ENCODE measurements around the gene SCCPDH. TPM values are rescaled to one million over a fixed set of nuclear protein-coding genes. Genes with fewer than 3 reads are reported as not detected.

Gene SCCPDH
- total and polyA plus RNA-seq, 2 of the 13 experiments (the other 11 are each of a cell fraction or from before 2014, with no cell fraction given), result 36.7 to 62.3 TPM

GRCh38 chr1:246803883-246804282 is 79.7 kb downstream of the SCCPDH start:
- in situ Hi-C loops (cut with HindIII; ENCODE audit: extremely low pct_ligation_motif_present, low pct_unique_long_range_greater_than_20kb) (no loop called here), intact Hi-C loops (cut with micrococcal nuclease; ENCODE audit: unreplicated experiment) (no loop called here)
- Histone ChIP-seq H4K20me1 (ENCODE audit: insufficient read depth, low read length) (no peaks in the 10 kb centered on the region; the same call in 1 of the 2 replicates), H3K36me3 (replicated peaks in 1 of 2; ENCODE audit: control insufficient read depth in 1 of 2, insufficient read depth in 2 of 2, low read length in 2 of 2) (no peaks in the 10 kb centered on the region), H3K4me1 (ENCODE audit: insufficient read depth, low read length) (peaks cover 49% of the 10 kb centered on the region), H3K9ac (ENCODE audit: insufficient read depth, low read depth, low read length) (no peak overlapping the region), H3K27ac (ENCODE audit: extremely low read length, insufficient read depth, low read length) (no peak overlapping the region), H2AFZ (ENCODE audit: low read length) (no peak overlapping the region), H3K79me2 (ENCODE audit: insufficient read depth, low read length) (no peaks in the 10 kb centered on the region), H3K9me3 (ENCODE audit: low read length) (no peaks in the 10 kb centered on the region), H3K4me2 (ENCODE audit: low read depth, low read length) (no peak overlapping the region), H3K4me3 (replicated peaks in 1 of 3; ENCODE audit: insufficient read depth in 1 of 3, low read depth in 2 of 3, low read length in 3 of 3) (no peak overlapping the region), H3K27me3 (ENCODE audit: control insufficient read depth in 1 of 2, insufficient read depth in 2 of 2, low read length in 2 of 2) (peaks cover 2 to 12% of the 10 kb centered on the region in 2 experiments; a peak in 2 of 5 replicates)
- CTCF ChIA-PET (ENCODE audit: low intra/inter-chr PET ratio, low total read pairs), result no interaction called here
- ATAC-seq (no peak), FAIRE-seq (no peak), DNase-seq (ENCODE audit: low spot score) (no peak)
- 86% methylated on average over 5 of the region's 5 CpGs for WGBS (ENCODE audit: low lambda C conversion rate)
- POLR2A ChIA-PET, result no interaction called here
- TF ChIP-seq BRD4 (CRISPR knock-in tag; IDR thresholded peaks at IDR 0.05) (no peak), ZNF441 (CRISPR knock-in tag; IDR thresholded peaks at IDR 0.05; ENCODE audit: borderline replicate concordance) (no peak), EZH2 (conservative IDR thresholded peaks at IDR 0.05; ENCODE audit: low read depth, low read length) (no peak), ZBTB8A (CRISPR knock-in tag; IDR thresholded peaks at IDR 0.05; ENCODE audit: borderline replicate concordance, low read depth) (no peak), DNMT1 (CRISPR knock-in tag; IDR thresholded peaks at IDR 0.05) (no peak), KLF15 (CRISPR knock-in tag; IDR thresholded peaks at IDR 0.05; ENCODE audit: borderline replicate concordance) (no peak), MIER2 (CRISPR knock-in tag; IDR thresholded peaks at IDR 0.05) (no peak), ZNF33B (CRISPR knock-in tag; IDR thresholded peaks at IDR 0.05) (no peak), ATF6 (CRISPR knock-in tag; conservative IDR thresholded peaks at IDR 0.05) (no peak), ZNF263 (CRISPR knock-in tag; IDR thresholded peaks at IDR 0.05) (no peak), IRF9 (CRISPR knock-in tag; IDR thresholded peaks at IDR 0.05; ENCODE audit: borderline replicate concordance) (no peak)
- TF ChIP-seq, protein P1, sequence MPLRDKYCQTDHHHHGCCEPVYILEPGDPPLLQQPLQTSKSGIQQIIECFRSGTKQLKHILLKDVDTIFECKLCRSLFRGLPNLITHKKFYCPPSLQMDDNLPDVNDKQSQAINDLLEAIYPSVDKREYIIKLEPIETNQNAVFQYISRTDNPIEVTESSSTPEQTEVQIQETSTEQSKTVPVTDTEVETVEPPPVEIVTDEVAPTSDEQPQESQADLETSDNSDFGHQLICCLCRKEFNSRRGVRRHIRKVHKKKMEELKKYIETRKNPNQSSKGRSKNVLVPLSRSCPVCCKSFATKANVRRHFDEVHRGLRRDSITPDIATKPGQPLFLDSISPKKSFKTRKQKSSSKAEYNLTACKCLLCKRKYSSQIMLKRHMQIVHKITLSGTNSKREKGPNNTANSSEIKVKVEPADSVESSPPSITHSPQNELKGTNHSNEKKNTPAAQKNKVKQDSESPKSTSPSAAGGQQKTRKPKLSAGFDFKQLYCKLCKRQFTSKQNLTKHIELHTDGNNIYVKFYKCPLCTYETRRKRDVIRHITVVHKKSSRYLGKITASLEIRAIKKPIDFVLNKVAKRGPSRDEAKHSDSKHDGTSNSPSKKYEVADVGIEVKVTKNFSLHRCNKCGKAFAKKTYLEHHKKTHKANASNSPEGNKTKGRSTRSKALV (CRISPR knock-in tag; IDR thresholded peaks at IDR 0.05), result no peak
- TF ChIP-seq, protein P2, sequence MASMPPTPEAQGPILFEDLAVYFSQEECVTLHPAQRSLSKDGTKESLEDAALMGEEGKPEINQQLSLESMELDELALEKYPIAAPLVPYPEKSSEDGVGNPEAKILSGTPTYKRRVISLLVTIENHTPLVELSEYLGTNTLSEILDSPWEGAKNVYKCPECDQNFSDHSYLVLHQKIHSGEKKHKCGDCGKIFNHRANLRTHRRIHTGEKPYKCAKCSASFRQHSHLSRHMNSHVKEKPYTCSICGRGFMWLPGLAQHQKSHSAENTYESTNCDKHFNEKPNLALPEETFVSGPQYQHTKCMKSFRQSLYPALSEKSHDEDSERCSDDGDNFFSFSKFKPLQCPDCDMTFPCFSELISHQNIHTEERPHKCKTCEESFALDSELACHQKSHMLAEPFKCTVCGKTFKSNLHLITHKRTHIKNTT (CRISPR knock-in tag; IDR thresholded peaks at IDR 0.05), result no peak
- TF ChIP-seq, protein P3, sequence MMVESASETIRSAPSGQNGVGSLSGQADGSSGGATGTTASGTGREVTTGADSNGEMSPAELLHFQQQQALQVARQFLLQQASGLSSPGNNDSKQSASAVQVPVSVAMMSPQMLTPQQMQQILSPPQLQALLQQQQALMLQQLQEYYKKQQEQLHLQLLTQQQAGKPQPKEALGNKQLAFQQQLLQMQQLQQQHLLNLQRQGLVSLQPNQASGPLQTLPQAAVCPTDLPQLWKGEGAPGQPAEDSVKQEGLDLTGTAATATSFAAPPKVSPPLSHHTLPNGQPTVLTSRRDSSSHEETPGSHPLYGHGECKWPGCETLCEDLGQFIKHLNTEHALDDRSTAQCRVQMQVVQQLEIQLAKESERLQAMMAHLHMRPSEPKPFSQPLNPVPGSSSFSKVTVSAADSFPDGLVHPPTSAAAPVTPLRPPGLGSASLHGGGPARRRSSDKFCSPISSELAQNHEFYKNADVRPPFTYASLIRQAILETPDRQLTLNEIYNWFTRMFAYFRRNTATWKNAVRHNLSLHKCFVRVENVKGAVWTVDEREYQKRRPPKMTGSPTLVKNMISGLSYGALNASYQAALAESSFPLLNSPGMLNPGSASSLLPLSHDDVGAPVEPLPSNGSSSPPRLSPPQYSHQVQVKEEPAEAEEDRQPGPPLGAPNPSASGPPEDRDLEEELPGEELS (CRISPR knock-in tag; IDR thresholded peaks at IDR 0.05), result no peak
- BruUV-seq (replicated peaks), result no TSS peak

Measured in HepG2 (cell line).